ENCODE results near the gene CDC6.

Gene CDC6

DNA sequence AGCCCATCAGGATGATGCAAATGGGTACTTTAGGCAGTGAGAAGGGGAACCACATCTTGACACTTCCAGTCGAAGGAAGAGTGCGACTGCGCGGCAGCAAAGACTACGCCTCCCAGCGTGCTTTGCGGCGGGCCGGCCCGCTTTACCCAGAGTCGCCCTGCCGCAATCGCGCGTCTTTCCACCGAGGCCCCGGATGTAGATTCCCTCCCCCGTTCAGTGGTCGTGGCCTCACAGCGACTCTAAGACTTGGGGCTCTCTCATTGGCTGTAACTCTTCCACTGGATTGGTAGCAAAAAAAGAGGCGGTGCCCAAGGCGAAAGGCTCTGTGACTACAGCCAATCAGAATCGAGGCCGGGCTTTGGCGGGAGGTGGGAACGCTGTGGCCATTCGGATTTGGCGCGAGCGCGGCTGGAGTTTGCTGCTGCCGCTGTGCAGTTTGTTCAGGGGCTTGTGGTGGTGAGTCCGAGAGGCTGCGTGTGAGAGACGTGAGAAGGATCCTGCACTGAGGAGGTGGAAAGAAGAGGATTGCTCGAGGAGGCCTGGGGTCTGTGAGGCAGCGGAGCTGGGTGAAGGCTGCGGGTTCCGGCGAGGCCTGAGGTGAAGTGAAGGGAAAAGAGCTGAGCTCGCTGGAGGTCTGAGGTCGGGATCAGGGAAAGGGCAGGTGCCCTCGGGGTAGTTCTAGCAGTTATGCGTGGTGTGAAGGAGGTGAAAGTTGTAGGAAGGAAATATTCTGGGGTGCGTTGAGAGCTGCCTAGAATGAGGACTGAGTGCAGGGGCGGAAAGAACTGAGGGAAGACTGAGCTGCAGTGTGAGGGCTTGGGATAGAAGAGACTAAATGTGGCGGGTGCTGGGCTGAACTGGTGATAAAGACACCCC lies at the start of gene CDC6:
Gene CDC6 (plus strand): TSS at position 386 of the 876 bp plus-strand sequence. CDS start 1,542 bp downstream, outside the sequence.
- DNase-seq (ENCODE audit: extremely low read depth in 1 of 2, low read depth in 1 of 2), result peak; percentile 98

- DNase-seq (ENCODE audit: extremely low read depth in 1 of 2, low read depth in 1 of 2), result no peak
These were observed 46.3 kb upstream of the CDC6 start for GRCh38 chr17:40241252-40241834.

DNA sequence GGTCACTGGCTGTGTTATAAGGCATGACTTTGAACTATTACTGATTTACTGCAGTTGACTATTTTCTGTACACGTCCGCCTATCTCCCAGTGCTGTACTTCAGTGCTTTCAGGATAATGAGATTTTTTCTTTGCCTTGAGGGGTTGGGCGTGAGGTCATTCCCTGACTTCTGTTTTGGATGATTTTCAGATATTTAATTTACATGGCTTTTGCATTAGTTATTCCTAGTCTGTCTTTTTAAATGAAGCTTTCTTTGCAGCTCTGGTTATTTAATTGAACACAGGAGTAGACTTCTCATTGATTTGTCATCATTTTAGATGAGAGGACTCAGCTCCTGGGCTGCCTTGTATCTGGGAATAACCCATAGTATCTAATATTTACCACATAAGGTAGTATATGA lies 44.9 kb upstream of the CDC6 start:
- no peak for DNase-seq (ENCODE audit: extremely low read depth in 1 of 2, low read depth in 1 of 2)

DNA sequence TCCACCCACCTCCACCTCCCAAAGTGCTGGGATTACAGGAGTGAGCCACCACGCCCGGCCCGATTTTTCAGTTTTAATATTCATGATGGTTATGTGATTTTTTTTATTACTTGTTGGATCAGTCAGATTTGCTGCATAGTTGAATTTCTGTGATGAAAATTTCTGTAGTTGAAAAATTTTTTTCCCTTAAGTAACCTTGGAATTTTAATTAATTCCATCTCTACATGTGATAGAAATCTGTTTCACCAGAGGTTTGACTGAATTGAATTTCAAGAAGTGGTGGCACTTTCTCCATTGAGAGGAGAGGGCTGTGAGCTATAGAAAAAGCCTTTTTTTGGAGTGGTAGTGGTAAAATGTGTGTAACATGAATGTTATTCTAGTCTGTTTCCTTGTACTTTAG lies 43.9 kb upstream of the CDC6 start:
- no peak for DNase-seq (ENCODE audit: extremely low read depth in 1 of 2, low read depth in 1 of 2)

GRCh38 chr17:40244255-40244654 lies 43.4 kb upstream of the CDC6 start:
- no peak for DNase-seq (ENCODE audit: extremely low read depth in 1 of 2, low read depth in 1 of 2)

DNA sequence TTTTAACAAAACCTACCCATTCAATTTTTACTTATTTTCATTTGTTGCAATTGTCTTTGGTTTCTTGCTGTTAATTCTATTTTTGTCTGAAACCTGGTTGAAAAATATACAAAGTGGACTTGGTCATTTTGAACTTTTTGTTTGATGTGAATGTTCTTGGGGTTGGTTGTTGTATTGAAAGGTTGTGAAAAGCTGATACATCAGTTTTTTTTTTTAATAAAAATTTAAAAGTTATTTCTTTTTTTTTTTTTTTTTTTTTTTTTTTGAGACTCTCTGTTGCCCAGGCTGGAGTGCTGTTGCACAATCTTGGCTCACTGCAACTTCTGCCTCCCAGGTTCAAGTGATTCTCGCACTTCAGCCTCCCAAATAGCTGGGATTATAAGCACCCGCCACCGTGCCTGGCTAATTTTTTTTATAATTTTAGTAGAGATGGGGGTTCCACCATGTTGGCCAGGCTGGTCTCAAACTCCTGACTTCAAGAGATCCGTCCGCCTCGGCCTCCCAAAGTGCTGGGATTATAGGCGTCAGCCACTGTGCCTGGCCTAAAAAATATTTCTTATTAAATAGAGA lies 39.7 kb upstream of the CDC6 start:
- DNase-seq (ENCODE audit: extremely low read depth in 1 of 2, low read depth in 1 of 2), result no peak

DNA sequence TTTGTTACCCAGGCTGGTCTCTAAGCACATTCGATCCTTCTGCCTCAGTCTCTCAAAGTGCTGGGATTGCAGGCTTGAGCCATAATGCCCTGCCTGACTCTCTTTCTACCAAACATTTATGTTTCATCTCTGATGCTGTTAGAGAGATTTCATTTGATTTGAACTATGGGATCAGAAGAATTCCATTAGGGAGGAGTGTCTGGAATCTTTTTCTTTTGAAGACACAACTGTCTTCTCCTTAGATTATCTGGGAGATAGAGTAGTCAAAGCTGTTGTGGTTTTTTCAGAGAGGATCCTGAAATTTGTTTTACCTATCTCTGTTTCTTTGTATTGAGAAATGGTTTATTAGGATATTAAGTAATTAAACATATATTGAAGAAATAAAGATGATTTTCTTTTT lies 39.2 kb upstream of the CDC6 start:
- DNase-seq (ENCODE audit: extremely low read depth in 1 of 2, low read depth in 1 of 2), result no peak

GRCh38 chr17:40251576-40251975 lies 36.1 kb upstream of the CDC6 start:
- no peak for DNase-seq (ENCODE audit: extremely low read depth in 1 of 2, low read depth in 1 of 2)

DNA sequence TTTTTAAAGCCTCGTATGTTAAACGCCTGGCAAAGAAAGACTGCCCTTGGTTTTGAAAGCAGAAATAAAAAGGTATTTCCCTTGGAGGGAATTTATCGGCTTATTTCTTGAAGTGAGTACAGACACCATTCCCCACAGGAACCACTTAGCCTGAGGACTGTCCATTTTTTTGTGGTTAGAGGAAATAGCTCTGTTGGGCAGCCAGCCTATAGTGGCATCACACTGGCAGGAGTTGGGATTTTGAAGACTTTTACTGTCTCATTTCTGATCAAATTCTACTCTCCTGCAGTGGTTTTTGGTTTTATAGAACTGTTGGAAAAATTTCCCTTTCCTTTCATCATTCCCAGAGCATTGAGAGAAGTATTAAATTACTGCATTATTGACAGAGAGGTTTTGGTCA lies 34.1 kb upstream of the CDC6 start:
- no peak for DNase-seq (ENCODE audit: extremely low read depth in 1 of 2, low read depth in 1 of 2)

DNA sequence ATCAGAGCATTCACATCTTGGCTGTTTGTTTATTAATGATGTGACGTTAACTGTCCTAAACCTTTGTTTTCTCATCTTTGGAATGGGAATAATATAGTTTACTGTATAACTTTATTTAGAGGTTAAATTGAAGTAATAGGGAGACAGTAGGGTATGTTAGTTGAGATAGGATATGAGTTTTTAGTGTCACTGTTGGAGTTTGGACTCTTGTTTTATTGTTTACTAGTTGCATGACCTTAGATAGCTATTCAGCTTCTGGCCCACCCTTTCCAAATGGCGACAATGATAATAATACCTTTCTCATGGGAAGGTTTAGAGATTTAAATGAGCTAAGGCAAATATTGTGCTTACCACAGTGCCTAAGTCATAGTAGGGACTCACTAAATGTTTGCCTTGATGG lies 28.2 kb upstream of the CDC6 start:
- DNase-seq (ENCODE audit: extremely low read depth in 1 of 2, low read depth in 1 of 2), result no peak

GRCh38 chr17:40260528-40260927 lies 27.2 kb upstream of the CDC6 start:
- no peak for DNase-seq (ENCODE audit: extremely low read depth in 1 of 2, low read depth in 1 of 2)

DNA sequence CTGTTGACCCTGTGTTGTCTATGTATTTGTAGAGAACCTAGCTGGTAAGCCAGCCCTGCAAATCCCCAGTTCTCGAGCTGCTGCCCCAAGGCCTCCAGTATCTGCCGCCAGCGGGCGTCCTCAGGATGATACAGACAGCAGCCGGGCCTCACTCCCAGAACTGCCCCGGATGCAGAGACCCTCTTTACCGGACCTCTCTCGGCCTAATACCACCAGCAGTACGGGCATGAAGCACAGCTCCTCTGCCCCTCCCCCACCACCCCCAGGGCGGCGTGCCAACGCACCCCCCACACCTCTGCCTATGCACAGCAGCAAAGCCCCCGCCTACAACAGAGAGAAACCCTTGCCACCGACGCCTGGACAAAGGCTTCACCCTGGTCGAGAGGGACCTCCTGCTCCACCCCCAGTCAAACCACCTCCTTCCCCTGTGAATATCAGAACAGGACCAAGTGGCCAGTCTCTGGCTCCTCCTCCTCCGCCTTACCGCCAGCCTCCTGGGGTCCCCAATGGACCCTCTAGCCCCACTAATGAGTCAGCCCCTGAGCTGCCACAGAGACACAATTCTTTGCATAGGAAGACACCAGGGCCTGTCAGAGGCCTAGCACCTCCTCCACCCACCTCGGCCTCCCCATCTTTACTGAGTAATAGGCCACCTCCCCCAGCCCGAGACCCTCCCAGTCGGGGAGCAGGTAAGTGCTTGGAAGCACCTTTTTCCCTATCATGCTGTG lies 23.1 kb upstream of the CDC6 start:
- DNase-seq (ENCODE audit: extremely low read depth in 1 of 2, low read depth in 1 of 2), result no peak

GRCh38 chr17:40265337-40265736 lies 22.3 kb upstream of the CDC6 start:
- DNase-seq (ENCODE audit: extremely low read depth in 1 of 2, low read depth in 1 of 2), result no peak

- no peak for DNase-seq (ENCODE audit: extremely low read depth in 1 of 2, low read depth in 1 of 2)
These were observed 20.8 kb upstream of the CDC6 start for GRCh38 chr17:40266882-40267281.

- DNase-seq (ENCODE audit: extremely low read depth in 1 of 2, low read depth in 1 of 2), result no peak
These were observed 19.5 kb upstream of the CDC6 start for GRCh38 chr17:40268141-40268712.

DNA sequence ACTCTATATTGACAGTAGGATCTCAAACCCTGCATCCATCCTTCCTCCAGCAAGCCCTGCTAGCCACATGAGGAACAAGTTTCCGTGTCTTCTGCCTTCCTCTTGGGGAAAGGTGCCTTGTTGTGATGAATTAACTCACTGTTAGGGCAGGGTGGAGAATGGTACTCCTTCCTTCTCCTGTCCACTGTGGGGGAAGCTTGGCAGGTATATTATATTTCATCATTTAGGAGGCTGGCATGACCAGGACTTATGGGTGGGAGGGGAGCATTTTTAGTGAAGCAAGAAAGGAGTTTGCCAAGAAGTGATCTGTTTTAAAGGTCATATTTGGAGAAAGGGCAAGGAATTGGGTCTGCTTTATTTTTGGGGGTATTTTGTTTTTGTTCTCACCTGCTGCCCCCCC lies 9.3 kb upstream of the CDC6 start:
- no peak for DNase-seq (ENCODE audit: extremely low read depth in 1 of 2, low read depth in 1 of 2)

DNA sequence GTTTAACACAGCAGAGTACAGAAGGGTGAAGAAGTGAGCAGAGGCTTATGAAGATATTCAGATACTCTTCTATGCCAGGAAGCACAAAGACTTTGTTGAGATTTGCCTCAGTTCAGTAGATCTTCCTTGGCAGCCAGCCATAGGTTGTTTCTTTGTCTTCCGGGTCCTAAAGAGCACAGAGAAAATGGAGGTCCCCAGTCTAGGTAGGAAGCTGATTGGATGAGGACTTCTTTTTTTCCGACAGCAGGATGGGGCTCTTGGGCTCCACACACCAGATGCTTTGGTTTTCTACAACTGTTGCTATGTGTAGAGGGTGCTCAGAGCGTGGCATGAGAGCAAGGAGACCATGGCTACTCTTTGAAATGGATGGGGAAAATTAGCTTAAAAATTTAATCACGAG lies 8.3 kb upstream of the CDC6 start:
- DNase-seq (ENCODE audit: extremely low read depth in 1 of 2, low read depth in 1 of 2), result no peak

- no peak for DNase-seq (ENCODE audit: extremely low read depth in 1 of 2, low read depth in 1 of 2)
These were observed 6.0 kb upstream of the CDC6 start for GRCh38 chr17:40281663-40282062.

- no peak for DNase-seq (ENCODE audit: extremely low read depth in 1 of 2, low read depth in 1 of 2)
These were observed 4.0 kb upstream of the CDC6 start for GRCh38 chr17:40283662-40284061.

DNA sequence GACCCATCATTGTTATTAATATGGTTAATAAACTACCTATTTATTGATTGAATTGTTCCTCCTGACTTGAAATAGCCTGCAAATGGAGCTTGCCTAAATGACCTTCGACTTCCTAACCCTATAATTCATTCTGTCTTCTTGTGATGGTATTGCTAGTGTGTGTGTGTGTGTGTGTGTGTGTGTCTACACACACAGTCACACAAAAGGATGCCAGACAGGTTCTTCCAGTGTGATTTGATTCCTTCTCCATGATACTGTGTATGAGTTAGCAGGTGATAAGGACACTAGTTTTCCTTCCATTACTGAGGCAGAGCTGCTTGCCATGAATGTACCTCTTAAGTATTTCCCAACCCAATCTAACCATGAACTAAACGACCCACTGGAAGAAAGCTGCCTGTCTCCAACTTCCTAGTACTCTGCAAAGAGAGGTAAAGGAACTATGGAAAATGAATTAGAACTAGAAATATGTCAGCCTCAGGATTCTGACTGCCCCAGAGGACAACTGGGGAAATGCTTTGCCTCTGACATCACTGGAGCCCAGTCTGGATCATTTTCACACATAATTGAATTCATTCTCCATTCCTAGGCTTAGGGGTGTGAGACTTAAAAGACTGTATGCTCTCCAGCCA lies 3.5 kb upstream of the CDC6 start:
- no peak for DNase-seq (ENCODE audit: extremely low read depth in 1 of 2, low read depth in 1 of 2)

DNA sequence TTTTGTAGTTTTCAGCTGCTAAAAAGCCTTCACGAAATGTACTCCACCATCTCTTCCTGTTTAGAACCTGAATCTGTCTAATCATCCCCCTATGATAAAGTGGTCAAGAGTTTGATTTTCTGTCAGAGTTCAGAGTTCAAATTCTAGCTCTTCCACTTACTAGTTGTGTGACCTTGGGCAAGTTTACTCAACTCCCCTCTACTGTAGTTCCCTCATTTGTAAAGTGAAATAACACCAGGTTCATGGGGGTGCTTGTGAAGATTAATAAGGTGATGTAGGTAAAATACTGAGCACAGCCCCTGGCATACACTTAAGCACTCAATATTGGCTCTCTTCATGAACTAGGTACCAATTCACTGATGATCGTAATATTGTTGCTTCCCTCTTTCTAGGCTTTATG lies 1.2 kb upstream of the CDC6 start:
- no peak for DNase-seq (ENCODE audit: extremely low read depth in 1 of 2, low read depth in 1 of 2)

All from stimulated activated CD8-positive, alpha-beta memory T cell treated with anti-CD3 and anti-CD28 coated beads, Interleukin-7, amount 100 ng/mL, for 48 hours (primary cell).